Osteocyte (in vitro differentiated cells): Measurements from ENCODE around the gene RNFT1. TPM values are rescaled to one million over a fixed set of nuclear protein-coding genes. Genes with fewer than 3 reads are reported as not detected.
"Not testable (repeated sequence)": the region's sequence is repeated elsewhere in the genome, so short reads cannot be mapped to it uniquely, and the experiment has no call there.

Experiments
- DNase-seq: peaks from one replicate; pipeline ENCODE4 v3.0.0; 2021; ENCODE audit warnings: mixed read lengths; ENCODE audit not compliant: unreplicated experiment; ENCODE audit errors: extremely low spot score
- H3K27ac Mint-ChIP-seq: one replicate; pipeline ENCODE4 v1.8.0; 2021; ENCODE audit warnings: mild to moderate bottlenecking, mixed read lengths; ENCODE audit not compliant: unreplicated experiment
- H3K27me3 Mint-ChIP-seq: one replicate; pipeline ENCODE4 v1.8.0; 2021; ENCODE audit warnings: mixed read lengths; ENCODE audit not compliant: unreplicated experiment
- H3K36me3 Mint-ChIP-seq: one replicate; pipeline ENCODE4 v1.8.0; 2021; ENCODE audit warnings: mixed read lengths; ENCODE audit not compliant: unreplicated experiment
- H3K4me1 Mint-ChIP-seq: one replicate; pipeline ENCODE4 v1.8.0; 2021; ENCODE audit warnings: mixed read lengths; ENCODE audit not compliant: unreplicated experiment
- H3K4me3 Mint-ChIP-seq: one replicate; pipeline ENCODE4 v1.8.0; 2021; ENCODE audit warnings: mild to moderate bottlenecking, moderate library complexity, mixed read lengths; ENCODE audit not compliant: unreplicated experiment
- H3K9me3 Mint-ChIP-seq: one replicate; pipeline ENCODE4 v1.8.0; 2021; ENCODE audit warnings: mixed read lengths; ENCODE audit not compliant: unreplicated experiment
- CTCF ChIP-seq: fragments of 200-600 bp; sonication (generic); IDR thresholded peaks from 2 replicates; pipeline ENCODE4 v1.5.0; 2021; ENCODE audit warnings: antibody characterized with exemption, mild to moderate bottlenecking, moderate library complexity
- total RNA-seq: library from RNA; stranded (reverse); gene quantifications from 2 replicates; pipeline ENCODE4 v1.2.1, GENCODE V29; 2021

RNFT1 gene
- total RNA-seq, 1 donor from 2014 or later: 27.0 TPM

GRCh38 chr17:59972778-59973177 lies 8.2 kb upstream of the RNFT1 start:
- Mint-ChIP-seq H3K9me3 (peaks cover 8% of the 10 kb centered on the region), H3K36me3 (no peaks in the 10 kb centered on the region), H3K4me3 (no peak overlapping the region), H3K4me1 (no peaks in the 10 kb centered on the region), H3K27ac (no peak overlapping the region), H3K27me3 (peaks cover 3% of the 10 kb centered on the region)
- no peak for DNase-seq
- TF ChIP-seq CTCF: no peak

- not testable (repeated sequence) for H3K4me3 Mint-ChIP-seq, H3K27ac Mint-ChIP-seq, DNase-seq, H3K36me3 Mint-ChIP-seq, H3K27me3 Mint-ChIP-seq, H3K4me1 Mint-ChIP-seq, H3K9me3 Mint-ChIP-seq
Measured at GRCh38 chr17:59971771-59972170, 7.2 kb upstream of the RNFT1 start.

GRCh38 chr17:59963738-59964481 lies 630 bp downstream of the RNFT1 start:
- DNase-seq: peak; percentile 85
- no peak for TF ChIP-seq CTCF

GRCh38 chr17:59962739-59963318 lies 1.7 kb downstream of the RNFT1 start:
- DNase-seq: no peak
- Mint-ChIP-seq H3K4me1 (peaks cover 19% of the 10 kb centered on the region), H3K27me3 (no peaks in the 10 kb centered on the region), H3K36me3 (peaks cover 20% of the 10 kb centered on the region), H3K4me3 (peak overlapping the region; percentile 85), H3K27ac (peak overlapping the region; percentile 97), H3K9me3 (no peaks in the 10 kb centered on the region)
- TF ChIP-seq CTCF: no peak

More at GRCh38 chr17:59963738-59964481, 630 bp downstream of the RNFT1 start:
- H3K27me3 Mint-ChIP-seq: no peaks in the 10 kb centered on the region
- H3K36me3 Mint-ChIP-seq: peaks cover 13% of the 10 kb centered on the region
- H3K4me3 Mint-ChIP-seq: peak overlapping the region; percentile 85
- H3K4me1 Mint-ChIP-seq: peaks cover 19% of the 10 kb centered on the region
- H3K9me3 Mint-ChIP-seq: no peaks in the 10 kb centered on the region
- peak overlapping the region; percentile 97 for H3K27ac Mint-ChIP-seq

- H3K27ac Mint-ChIP-seq, H3K4me3 Mint-ChIP-seq, H3K9me3 Mint-ChIP-seq, DNase-seq, H3K27me3 Mint-ChIP-seq: not testable (repeated sequence)
- peaks cover 40% of the 10 kb centered on the region for H3K36me3 Mint-ChIP-seq
- peaks cover 14% of the 10 kb centered on the region for H3K4me1 Mint-ChIP-seq
Measured at GRCh38 chr17:59959574-59959973, 5.0 kb downstream of the RNFT1 start.

- H3K27me3 Mint-ChIP-seq: no peaks in the 10 kb centered on the region
- peaks cover 55% of the 10 kb centered on the region for H3K36me3 Mint-ChIP-seq
- no peak overlapping the region for H3K4me3 Mint-ChIP-seq
- H3K27ac Mint-ChIP-seq: no peak overlapping the region
- TF ChIP-seq CTCF: no peak
- no peaks in the 10 kb centered on the region for H3K9me3 Mint-ChIP-seq
- DNase-seq: no peak
- no peaks in the 10 kb centered on the region for H3K4me1 Mint-ChIP-seq
Measured at GRCh38 chr17:59954856-59955255, 9.7 kb downstream of the RNFT1 start.
